Esophagus muscularis mucosa (tissue), 4 donors: ENCODE measurements around the gene PYCARD.
A peak's percentile ranks its signal among the peaks of the same experiment; 100 is the strongest.

Experiments used
- EP300 ChIP-seq: sonication (generic); formaldehyde crosslinking; IDR thresholded peaks from one replicate; pipeline ENCODE4 v1.6.1; 2017; ENCODE audit warnings: antibody characterized with exemption
- POLR2A ChIP-seq: fragments of 450-650 bp; IDR thresholded peaks from one replicate; pipeline ENCODE4 v1.6.1; 2017; ENCODE audit warnings: antibody characterized with exemption, moderate library complexity, mild to moderate bottlenecking, low read depth
- POLR2AphosphoS5 ChIP-seq, 2 donors: sonication (generic); formaldehyde crosslinking; IDR thresholded peaks; one replicate each; pipeline ENCODE4 v1.6.1; 2017; ENCODE audit warnings: antibody characterized with exemption in 2 of 2
- TF ChIP-seq, protein P1 (sequence below), 3 experiments: fragments of 200-600 bp in 2 of 3; fragments of 450-650 bp in 1 of 3; sonication (generic) in 2 of 3; IDR thresholded peaks; one replicate each; pipeline ENCODE4 v1.5.1; 2017 to 2019; ENCODE audit warnings: antibody characterized with exemption in 3 of 3, mild to moderate bottlenecking in 2 of 3, moderate library complexity in 1 of 3

- TF ChIP-seq, protein P1, sequence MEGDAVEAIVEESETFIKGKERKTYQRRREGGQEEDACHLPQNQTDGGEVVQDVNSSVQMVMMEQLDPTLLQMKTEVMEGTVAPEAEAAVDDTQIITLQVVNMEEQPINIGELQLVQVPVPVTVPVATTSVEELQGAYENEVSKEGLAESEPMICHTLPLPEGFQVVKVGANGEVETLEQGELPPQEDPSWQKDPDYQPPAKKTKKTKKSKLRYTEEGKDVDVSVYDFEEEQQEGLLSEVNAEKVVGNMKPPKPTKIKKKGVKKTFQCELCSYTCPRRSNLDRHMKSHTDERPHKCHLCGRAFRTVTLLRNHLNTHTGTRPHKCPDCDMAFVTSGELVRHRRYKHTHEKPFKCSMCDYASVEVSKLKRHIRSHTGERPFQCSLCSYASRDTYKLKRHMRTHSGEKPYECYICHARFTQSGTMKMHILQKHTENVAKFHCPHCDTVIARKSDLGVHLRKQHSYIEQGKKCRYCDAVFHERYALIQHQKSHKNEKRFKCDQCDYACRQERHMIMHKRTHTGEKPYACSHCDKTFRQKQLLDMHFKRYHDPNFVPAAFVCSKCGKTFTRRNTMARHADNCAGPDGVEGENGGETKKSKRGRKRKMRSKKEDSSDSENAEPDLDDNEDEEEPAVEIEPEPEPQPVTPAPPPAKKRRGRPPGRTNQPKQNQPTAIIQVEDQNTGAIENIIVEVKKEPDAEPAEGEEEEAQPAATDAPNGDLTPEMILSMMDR (IDR thresholded peaks at IDR 0.05): no peak
- TF ChIP-seq POLR2A (no peak), POLR2AphosphoS5 (IDR thresholded peaks at IDR 0.05) (peak in 1 of 2 donors; percentile 34), EP300 (no peak)
These were observed 6.1 kb downstream of the PYCARD start for GRCh38 chr16:31196324-31197088.
